Measurements from ENCODE around the gene PAK5. TPM values are rescaled to one million over a fixed set of nuclear protein-coding genes. Genes with fewer than 3 reads are reported as not detected.

PAK5 gene
- total RNA-seq, 1 experiment from 2014 or later = not detected

DNA sequence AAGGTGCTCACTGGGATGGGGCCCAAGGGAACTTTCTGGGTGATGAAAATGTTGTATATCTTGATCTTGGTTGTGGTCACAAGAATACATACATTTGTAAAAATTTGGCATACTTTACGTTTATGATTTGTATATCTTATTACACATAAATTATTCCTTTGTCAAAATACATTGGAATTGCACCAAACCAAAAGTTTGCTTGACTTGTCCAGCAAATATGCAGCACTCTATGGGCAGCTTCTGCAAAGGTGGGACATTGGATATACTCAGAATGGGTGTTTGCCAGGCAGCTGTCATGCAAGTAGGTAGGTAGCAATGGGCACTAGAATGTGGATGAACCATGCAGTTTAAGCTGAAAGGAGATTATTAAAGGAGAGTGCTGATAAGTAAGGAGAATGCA, 246.5 kb downstream of the PAK5 start:
- Histone ChIP-seq H3K9ac (ENCODE audit: low read length) (no peak overlapping the region), H3K9me3 (ENCODE audit: control insufficient read depth in 1 of 2, insufficient read depth in 1 of 2, low read depth in 1 of 2, low read length in 2 of 2) (no peaks in the 10 kb centered on the region), H3K9me2 (ENCODE audit: insufficient read depth) (no peaks in the 10 kb centered on the region), H3K36me3 (ENCODE audit: control insufficient read depth in 1 of 2, insufficient read depth in 2 of 2, low read length in 2 of 2) (no peaks in the 10 kb centered on the region), H3K4me3 (replicated peaks in 1 of 2; ENCODE audit: low read depth in 1 of 2, low read length in 2 of 2) (no peak overlapping the region), H4K20me1 (ENCODE audit: insufficient read depth) (no peaks in the 10 kb centered on the region), H3K4me1 (ENCODE audit: control insufficient read depth in 1 of 2, insufficient read depth in 2 of 2, low read length in 2 of 2) (no peaks in the 10 kb centered on the region), H3K27me3 (ENCODE audit: insufficient read depth, low read length) (no peaks in the 10 kb centered on the region), H3K4me2 (ENCODE audit: low read length) (no peak overlapping the region), H3K79me2 (ENCODE audit: insufficient read depth, low read length) (no peaks in the 10 kb centered on the region), H3K27ac (ENCODE audit: low read depth, low read length) (no peak overlapping the region), H2AFZ (ENCODE audit: low read depth, low read length, poor library complexity, severe bottlenecking) (no peak overlapping the region)
- DNase-seq (ENCODE audit: low read depth, low spot score) (no peak), ATAC-seq (no peak)
- no TSS peak for BruUV-seq (replicated peaks)
- ChIA-PET RAD21 (ENCODE audit: low non-redundant PET in 1 of 2, low total read pairs in 2 of 2, uncharacterized antibody in 2 of 2, unreplicated experiment in 2 of 2) (no interaction called here), POLR2A (no interaction called here), CTCF (no interaction called here)
- TF ChIP-seq EZH2 (IDR thresholded peaks at IDR 0.05) (no peak), ZFX (IDR thresholded peaks at IDR 0.05) (no peak), ZNF274 (IDR thresholded peaks at IDR 0.05; ENCODE audit: low read depth, low read length) (no peak), TCF7L2 (IDR thresholded peaks at IDR 0.05; ENCODE audit: borderline replicate concordance, extremely low read depth, insufficient read depth, insufficient read length) (no peak), CBX3 (IDR thresholded peaks at IDR 0.05; ENCODE audit: low read depth) (no peak), ELF1 (IDR thresholded peaks at IDR 0.05; ENCODE audit: borderline replicate concordance, low read depth) (no peak)
- intact Hi-C loops (cut with micrococcal nuclease) = no loop called here

DNA sequence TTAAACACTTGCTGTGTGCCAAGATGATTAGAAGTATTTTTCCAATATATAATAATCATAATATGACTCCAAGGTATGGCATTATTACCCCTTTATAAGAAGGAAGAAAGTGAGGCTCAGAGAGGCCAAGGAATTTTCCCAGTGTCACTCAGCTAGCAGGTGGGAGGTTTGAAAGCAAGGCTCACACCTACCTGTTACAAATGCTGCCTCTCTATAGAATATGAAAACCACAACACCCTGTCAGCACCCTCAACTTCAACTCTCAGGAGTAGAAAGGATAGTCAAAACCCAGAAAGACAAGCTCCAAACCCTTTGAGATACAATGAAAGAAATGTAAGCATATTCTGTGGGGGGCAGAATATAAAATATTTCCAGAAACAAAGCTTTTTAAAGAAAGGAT, 247.8 kb downstream of the PAK5 start:
- Histone ChIP-seq H4K20me1 (ENCODE audit: insufficient read depth) (no peaks in the 10 kb centered on the region), H3K9me3 (ENCODE audit: control insufficient read depth in 1 of 2, insufficient read depth in 1 of 2, low read depth in 1 of 2, low read length in 2 of 2) (no peaks in the 10 kb centered on the region), H2AFZ (ENCODE audit: low read depth, low read length, poor library complexity, severe bottlenecking) (no peak overlapping the region), H3K9me2 (ENCODE audit: insufficient read depth) (no peaks in the 10 kb centered on the region), H3K27me3 (ENCODE audit: insufficient read depth, low read length) (0 out of 2 replicates have a peak, but pooled peaks cover 3% of the 10 kb centered on the region), H3K9ac (ENCODE audit: low read length) (no peak overlapping the region), H3K4me3 (replicated peaks in 1 of 2; ENCODE audit: low read depth in 1 of 2, low read length in 2 of 2) (no peak overlapping the region), H3K4me2 (ENCODE audit: low read length) (no peak overlapping the region), H3K79me2 (ENCODE audit: insufficient read depth, low read length) (no peaks in the 10 kb centered on the region), H3K27ac (ENCODE audit: low read depth, low read length) (no peak overlapping the region), H3K36me3 (ENCODE audit: control insufficient read depth in 1 of 2, insufficient read depth in 2 of 2, low read length in 2 of 2) (no peaks in the 10 kb centered on the region), H3K4me1 (ENCODE audit: control insufficient read depth in 1 of 2, insufficient read depth in 2 of 2, low read length in 2 of 2) (no peaks in the 10 kb centered on the region)
- ChIA-PET CTCF (no interaction called here), RAD21 (ENCODE audit: low non-redundant PET in 1 of 2, low total read pairs in 2 of 2, uncharacterized antibody in 2 of 2, unreplicated experiment in 2 of 2) (no interaction called here), POLR2A (no interaction called here)
- intact Hi-C loops (cut with micrococcal nuclease) = no loop called here
- no peak for DNase-seq (ENCODE audit: low read depth, low spot score)
- TF ChIP-seq, protein P1, sequence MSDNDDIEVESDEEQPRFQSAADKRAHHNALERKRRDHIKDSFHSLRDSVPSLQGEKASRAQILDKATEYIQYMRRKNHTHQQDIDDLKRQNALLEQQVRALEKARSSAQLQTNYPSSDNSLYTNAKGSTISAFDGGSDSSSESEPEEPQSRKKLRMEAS (IDR thresholded peaks at IDR 0.05) = no peak
- no peak for TF ChIP-seq POLR2AphosphoS5 (IDR thresholded peaks at IDR 0.05; ENCODE audit: low read depth, low read length)
- no peak for TF ChIP-seq SRF (IDR thresholded peaks at IDR 0.05; ENCODE audit: low read depth)
- TF ChIP-seq TCF7L2 (IDR thresholded peaks at IDR 0.05; ENCODE audit: borderline replicate concordance, extremely low read depth, insufficient read depth, insufficient read length) = no peak
- TF ChIP-seq FOSL1 (IDR thresholded peaks at IDR 0.05; ENCODE audit: low read depth) = no peak
- no peak for TF ChIP-seq EZH2phosphoT487 (IDR thresholded peaks at IDR 0.05; ENCODE audit: borderline replicate concordance)
- TF ChIP-seq, protein P2, sequence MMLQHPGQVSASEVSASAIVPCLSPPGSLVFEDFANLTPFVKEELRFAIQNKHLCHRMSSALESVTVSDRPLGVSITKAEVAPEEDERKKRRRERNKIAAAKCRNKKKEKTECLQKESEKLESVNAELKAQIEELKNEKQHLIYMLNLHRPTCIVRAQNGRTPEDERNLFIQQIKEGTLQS (IDR thresholded peaks at IDR 0.05) = no peak
- TF ChIP-seq, protein P3, sequence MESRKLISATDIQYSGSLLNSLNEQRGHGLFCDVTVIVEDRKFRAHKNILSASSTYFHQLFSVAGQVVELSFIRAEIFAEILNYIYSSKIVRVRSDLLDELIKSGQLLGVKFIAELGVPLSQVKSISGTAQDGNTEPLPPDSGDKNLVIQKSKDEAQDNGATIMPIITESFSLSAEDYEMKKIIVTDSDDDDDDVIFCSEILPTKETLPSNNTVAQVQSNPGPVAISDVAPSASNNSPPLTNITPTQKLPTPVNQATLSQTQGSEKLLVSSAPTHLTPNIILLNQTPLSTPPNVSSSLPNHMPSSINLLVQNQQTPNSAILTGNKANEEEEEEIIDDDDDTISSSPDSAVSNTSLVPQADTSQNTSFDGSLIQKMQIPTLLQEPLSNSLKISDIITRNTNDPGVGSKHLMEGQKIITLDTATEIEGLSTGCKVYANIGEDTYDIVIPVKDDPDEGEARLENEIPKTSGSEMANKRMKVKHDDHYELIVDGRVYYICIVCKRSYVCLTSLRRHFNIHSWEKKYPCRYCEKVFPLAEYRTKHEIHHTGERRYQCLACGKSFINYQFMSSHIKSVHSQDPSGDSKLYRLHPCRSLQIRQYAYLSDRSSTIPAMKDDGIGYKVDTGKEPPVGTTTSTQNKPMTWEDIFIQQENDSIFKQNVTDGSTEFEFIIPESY (IDR thresholded peaks at IDR 0.05; ENCODE audit: extremely low read depth, insufficient replicate concordance, low read length) = no peak
- no peak for TF ChIP-seq CEBPB (IDR thresholded peaks at IDR 0.05; ENCODE audit: low read depth)
- no peak for TF ChIP-seq JUND (IDR thresholded peaks at IDR 0.05)
- no peak for ATAC-seq
- BruUV-seq (replicated peaks) = no TSS peak
